HL-60 (cell line): ENCODE results near the gene PROC.

Experiments
- GABPA ChIP-seq: IDR thresholded peaks from 2 replicates; pipeline ENCODE4 v1.6.1; 2012; ENCODE audit warnings: low read depth
- POLR2AphosphoS5 ChIP-seq: IDR thresholded peaks from 2 replicates; pipeline ENCODE4 v1.6.1; 2012; ENCODE audit warnings: low read depth
- REST ChIP-seq: IDR thresholded peaks from 2 replicates; pipeline ENCODE4 v1.6.1; 2012; ENCODE audit warnings: low read depth; ENCODE audit not compliant: insufficient replicate concordance
- TF ChIP-seq, protein P1 (sequence below): IDR thresholded peaks from one replicate; pipeline ENCODE4 v1.5.1; 2011; ENCODE audit warnings: low read length, control low read depth, inconsistent platforms; ENCODE audit not compliant: insufficient read depth

- TF ChIP-seq, protein P1, sequence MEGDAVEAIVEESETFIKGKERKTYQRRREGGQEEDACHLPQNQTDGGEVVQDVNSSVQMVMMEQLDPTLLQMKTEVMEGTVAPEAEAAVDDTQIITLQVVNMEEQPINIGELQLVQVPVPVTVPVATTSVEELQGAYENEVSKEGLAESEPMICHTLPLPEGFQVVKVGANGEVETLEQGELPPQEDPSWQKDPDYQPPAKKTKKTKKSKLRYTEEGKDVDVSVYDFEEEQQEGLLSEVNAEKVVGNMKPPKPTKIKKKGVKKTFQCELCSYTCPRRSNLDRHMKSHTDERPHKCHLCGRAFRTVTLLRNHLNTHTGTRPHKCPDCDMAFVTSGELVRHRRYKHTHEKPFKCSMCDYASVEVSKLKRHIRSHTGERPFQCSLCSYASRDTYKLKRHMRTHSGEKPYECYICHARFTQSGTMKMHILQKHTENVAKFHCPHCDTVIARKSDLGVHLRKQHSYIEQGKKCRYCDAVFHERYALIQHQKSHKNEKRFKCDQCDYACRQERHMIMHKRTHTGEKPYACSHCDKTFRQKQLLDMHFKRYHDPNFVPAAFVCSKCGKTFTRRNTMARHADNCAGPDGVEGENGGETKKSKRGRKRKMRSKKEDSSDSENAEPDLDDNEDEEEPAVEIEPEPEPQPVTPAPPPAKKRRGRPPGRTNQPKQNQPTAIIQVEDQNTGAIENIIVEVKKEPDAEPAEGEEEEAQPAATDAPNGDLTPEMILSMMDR, result no peak
- TF ChIP-seq POLR2AphosphoS5 (no peak), REST (no peak), GABPA (no peak)
Observed at GRCh38 chr2:127472268-127472667, 54.0 kb downstream of the PROC start.
